Panc1 (cell line): ENCODE results near the gene SLC8B1. TPM values are rescaled to one million over a fixed set of nuclear protein-coding genes. Genes with fewer than 3 reads are reported as not detected.

Experiments
- ATAC-seq: fragments of 200-7000 bp; cut with Tn5 transposase; 2 replicates; pipeline ENCODE4 v1.9.1; 2020; ENCODE audit warnings: mild to moderate bottlenecking, moderate library complexity
- BruUV-seq: library from RNA; stranded (reverse); fragments of 400-500 nt; replicated peaks from 2 replicates; lab custom pipeline; 2021; lab: Mats Ljungman, UMichigan
- CTCF ChIA-PET: fragments of 300-600 bp; sonication (Branson Sonifier 250); formaldehyde crosslinking; loops from one replicate; lab custom pipeline; 2022; ENCODE audit warnings: antibody characterized with exemption; lab: Charles Lee
- POLR2A ChIA-PET: fragments of 300-600 bp; sonication (Branson Sonifier 250); formaldehyde crosslinking; loops from one replicate; lab custom pipeline; 2022; ENCODE audit warnings: antibody characterized with exemption; lab: Charles Lee
- DNase-seq: peaks from one replicate; pipeline ENCODE4 v3.0.0-alpha.2; 2010; ENCODE audit warnings: low read depth, low spot score
- H3K27ac ChIP-seq: 2 replicates; pipeline ENCODE4 v1.5.1; 2011; ENCODE audit warnings: mild to moderate bottlenecking, low read length, inconsistent platforms
- H3K27me3 ChIP-seq: fragments of 200-500 bp; sonication (Bioruptor generic); 2 replicates; pipeline ENCODE4 v1.6.0; 2014; ENCODE audit warnings: low read length, inconsistent platforms; ENCODE audit not compliant: control insufficient read depth, insufficient read depth
- H3K36me3 ChIP-seq: fragments of 200-500 bp; sonication (Bioruptor generic); 2 replicates; pipeline ENCODE4 v1.5.1; 2014; ENCODE audit warnings: inconsistent platforms, mild to moderate bottlenecking, low read length, moderate library complexity; ENCODE audit not compliant: control insufficient read depth, insufficient read depth
- H3K4me1 ChIP-seq: 2 replicates; pipeline ENCODE4 v1.5.1; 2011; ENCODE audit warnings: inconsistent platforms, mild to moderate bottlenecking, low read length, moderate library complexity; ENCODE audit not compliant: control insufficient read depth, insufficient read depth
- H3K4me3 ChIP-seq, 2 experiments: 2 replicates each; pipeline ENCODE4 v1.5.1; 2011 to 2012; ENCODE audit warnings: low read depth in 2 of 2, low read length in 2 of 2, mild to moderate bottlenecking in 2 of 2, inconsistent platforms in 1 of 2, moderate library complexity in 1 of 2
- H3K9me3 ChIP-seq: fragments of 200-500 bp; sonication (Bioruptor generic); 2 replicates; pipeline ENCODE4 v1.5.1; 2014; ENCODE audit warnings: low read depth, mild to moderate bottlenecking, inconsistent platforms, low read length, moderate library complexity; ENCODE audit not compliant: control insufficient read depth, insufficient read depth
- POLR2AphosphoS5 ChIP-seq: IDR thresholded peaks from 2 replicates; pipeline ENCODE4 v1.6.1; 2012; ENCODE audit warnings: mild to moderate bottlenecking, low read depth, low read length, moderate library complexity
- SIN3A ChIP-seq: IDR thresholded peaks from 2 replicates; pipeline ENCODE4 v1.6.1; 2012; ENCODE audit warnings: low read depth, mild to moderate bottlenecking, low read length, moderate library complexity, borderline replicate concordance; ENCODE audit not compliant: insufficient read depth
- TCF7L2 ChIP-seq: IDR thresholded peaks from 2 replicates; pipeline ENCODE4 v1.6.1; 2011; ENCODE audit warnings: mild to moderate bottlenecking, low read depth, low read length, inconsistent platforms
- in situ Hi-C: cut with HindIII; loops from 2 replicates; pipeline ENCODE4 v1.10.0; 2016; ENCODE audit warnings: low sequenced_read_pairs, low pct_unique_long_range_greater_than_20kb
- intact Hi-C: fragments of 100-400 bp; cut with micrococcal nuclease; formaldehyde crosslinking; loops from one replicate; pipeline ENCODE4 v1.10.0; 2022; ENCODE audit not compliant: unreplicated experiment
- total RNA-seq: library from RNA; stranded (reverse); gene quantifications from one replicate; pipeline ENCODE4 v1.2.1, GENCODE V29; 2021; ENCODE audit not compliant: unreplicated experiment
- TF ChIP-seq, protein P1 (sequence below), 2 experiments: IDR thresholded peaks; 2 replicates each; pipeline ENCODE4 v1.6.1; 2011 to 2012; ENCODE audit warnings: low read depth in 2 of 2, control low read depth in 1 of 2, low read length in 1 of 2, mild to moderate bottlenecking in 1 of 2, moderate library complexity in 1 of 2; ENCODE audit not compliant: insufficient read depth in 1 of 2
- TF ChIP-seq, protein P2 (sequence below): fragments of 450-650 bp; IDR thresholded peaks from 2 replicates; pipeline ENCODE4 v1.5.1; 2017; ENCODE audit warnings: mild to moderate bottlenecking

Gene SLC8B1
- total RNA-seq, 1 experiment from 2014 or later: 26.7 TPM

DNA sequence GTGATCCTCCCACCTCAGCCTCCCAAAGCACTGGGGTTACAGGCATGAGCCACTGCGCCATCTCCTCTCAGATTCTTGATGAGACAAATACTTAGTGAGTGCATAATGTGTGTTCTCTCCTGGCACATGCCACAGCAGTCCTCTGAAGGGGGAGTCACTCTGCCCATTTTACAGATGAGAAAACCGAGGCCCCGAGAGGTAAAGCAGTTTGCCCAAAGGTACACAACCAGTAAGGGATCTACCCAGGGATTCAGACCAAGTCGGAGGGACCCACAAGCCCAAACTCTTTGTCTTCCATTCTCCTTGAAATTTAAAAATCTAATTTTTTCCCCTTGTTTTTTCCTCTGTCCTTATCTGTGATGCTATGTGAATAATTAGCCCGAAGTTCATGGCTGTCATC lies 29.8 kb upstream of the SLC8B1 start:
- in situ Hi-C loops: no loop called here
- TF ChIP-seq SIN3A (no peak), POLR2AphosphoS5 (no peak), TCF7L2 (no peak)
- TF ChIP-seq, protein P1, sequence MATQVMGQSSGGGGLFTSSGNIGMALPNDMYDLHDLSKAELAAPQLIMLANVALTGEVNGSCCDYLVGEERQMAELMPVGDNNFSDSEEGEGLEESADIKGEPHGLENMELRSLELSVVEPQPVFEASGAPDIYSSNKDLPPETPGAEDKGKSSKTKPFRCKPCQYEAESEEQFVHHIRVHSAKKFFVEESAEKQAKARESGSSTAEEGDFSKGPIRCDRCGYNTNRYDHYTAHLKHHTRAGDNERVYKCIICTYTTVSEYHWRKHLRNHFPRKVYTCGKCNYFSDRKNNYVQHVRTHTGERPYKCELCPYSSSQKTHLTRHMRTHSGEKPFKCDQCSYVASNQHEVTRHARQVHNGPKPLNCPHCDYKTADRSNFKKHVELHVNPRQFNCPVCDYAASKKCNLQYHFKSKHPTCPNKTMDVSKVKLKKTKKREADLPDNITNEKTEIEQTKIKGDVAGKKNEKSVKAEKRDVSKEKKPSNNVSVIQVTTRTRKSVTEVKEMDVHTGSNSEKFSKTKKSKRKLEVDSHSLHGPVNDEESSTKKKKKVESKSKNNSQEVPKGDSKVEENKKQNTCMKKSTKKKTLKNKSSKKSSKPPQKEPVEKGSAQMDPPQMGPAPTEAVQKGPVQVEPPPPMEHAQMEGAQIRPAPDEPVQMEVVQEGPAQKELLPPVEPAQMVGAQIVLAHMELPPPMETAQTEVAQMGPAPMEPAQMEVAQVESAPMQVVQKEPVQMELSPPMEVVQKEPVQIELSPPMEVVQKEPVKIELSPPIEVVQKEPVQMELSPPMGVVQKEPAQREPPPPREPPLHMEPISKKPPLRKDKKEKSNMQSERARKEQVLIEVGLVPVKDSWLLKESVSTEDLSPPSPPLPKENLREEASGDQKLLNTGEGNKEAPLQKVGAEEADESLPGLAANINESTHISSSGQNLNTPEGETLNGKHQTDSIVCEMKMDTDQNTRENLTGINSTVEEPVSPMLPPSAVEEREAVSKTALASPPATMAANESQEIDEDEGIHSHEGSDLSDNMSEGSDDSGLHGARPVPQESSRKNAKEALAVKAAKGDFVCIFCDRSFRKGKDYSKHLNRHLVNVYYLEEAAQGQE (IDR thresholded peaks at IDR 0.05; ENCODE audit: insufficient read depth in 1 of 2, low read depth in 2 of 2, low read length in 1 of 2): no peak
- TF ChIP-seq, protein P2, sequence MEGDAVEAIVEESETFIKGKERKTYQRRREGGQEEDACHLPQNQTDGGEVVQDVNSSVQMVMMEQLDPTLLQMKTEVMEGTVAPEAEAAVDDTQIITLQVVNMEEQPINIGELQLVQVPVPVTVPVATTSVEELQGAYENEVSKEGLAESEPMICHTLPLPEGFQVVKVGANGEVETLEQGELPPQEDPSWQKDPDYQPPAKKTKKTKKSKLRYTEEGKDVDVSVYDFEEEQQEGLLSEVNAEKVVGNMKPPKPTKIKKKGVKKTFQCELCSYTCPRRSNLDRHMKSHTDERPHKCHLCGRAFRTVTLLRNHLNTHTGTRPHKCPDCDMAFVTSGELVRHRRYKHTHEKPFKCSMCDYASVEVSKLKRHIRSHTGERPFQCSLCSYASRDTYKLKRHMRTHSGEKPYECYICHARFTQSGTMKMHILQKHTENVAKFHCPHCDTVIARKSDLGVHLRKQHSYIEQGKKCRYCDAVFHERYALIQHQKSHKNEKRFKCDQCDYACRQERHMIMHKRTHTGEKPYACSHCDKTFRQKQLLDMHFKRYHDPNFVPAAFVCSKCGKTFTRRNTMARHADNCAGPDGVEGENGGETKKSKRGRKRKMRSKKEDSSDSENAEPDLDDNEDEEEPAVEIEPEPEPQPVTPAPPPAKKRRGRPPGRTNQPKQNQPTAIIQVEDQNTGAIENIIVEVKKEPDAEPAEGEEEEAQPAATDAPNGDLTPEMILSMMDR: no peak

DNA sequence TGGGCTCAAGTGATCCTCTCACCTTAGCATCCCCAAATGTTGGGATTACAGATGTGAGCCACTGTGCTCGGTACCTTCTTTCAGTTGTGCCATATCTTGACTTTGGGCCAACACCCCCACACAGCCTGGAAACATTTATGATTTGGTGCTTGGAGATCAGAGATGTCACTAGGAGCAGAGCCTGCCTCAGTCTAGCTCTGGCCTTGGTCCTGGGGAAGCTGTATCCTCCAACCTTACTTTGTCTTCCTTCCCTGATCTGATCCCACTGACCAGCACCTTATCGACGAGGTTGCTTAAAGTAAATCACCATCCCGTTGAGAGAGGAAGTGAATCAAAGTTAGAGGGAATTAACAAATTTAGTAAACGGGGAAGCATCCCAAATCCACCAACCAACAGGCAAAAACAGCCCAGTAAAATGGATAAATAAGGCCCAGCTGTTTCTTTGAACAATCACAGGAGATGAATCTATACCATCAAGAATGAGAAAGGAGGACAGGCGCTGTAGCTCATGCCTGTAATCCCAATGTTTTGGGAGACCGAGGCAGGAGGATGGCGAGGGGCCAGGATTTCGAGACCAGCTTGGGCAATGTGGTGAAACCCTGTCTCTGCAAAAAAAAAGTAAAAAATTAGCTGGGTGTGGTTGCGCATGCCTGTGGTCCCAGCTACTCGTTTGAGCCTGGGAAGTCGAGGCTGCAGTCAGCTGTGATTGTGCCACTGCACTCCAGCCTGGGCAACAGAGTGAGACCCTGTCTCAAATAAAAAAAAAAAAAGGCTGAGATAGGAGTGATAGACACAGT lies 26.9 kb upstream of the SLC8B1 start:
- no peak overlapping the region for H3K4me3 ChIP-seq
- intact Hi-C loops: no loop called here
- 0 out of 2 replicates have a peak, but pooled peaks cover 4% of the 10 kb centered on the region for H3K4me1 ChIP-seq
- ChIA-PET CTCF (no interaction called here), POLR2A (no interaction called here)
- ATAC-seq (no peak), DNase-seq (no peak)
- no peaks in the 10 kb centered on the region for H3K9me3 ChIP-seq
- H3K36me3 ChIP-seq: no peaks in the 10 kb centered on the region; the same call in 1 of the 2 replicates
- in situ Hi-C loops: no loop called here
- no peak overlapping the region for H3K27ac ChIP-seq
- BruUV-seq: no TSS peak
- TF ChIP-seq, protein P2: no peak
- TF ChIP-seq, protein P1 (IDR thresholded peaks at IDR 0.05; ENCODE audit: insufficient read depth in 1 of 2, low read depth in 2 of 2, low read length in 1 of 2): peak in 1 of 2 experiments; percentile 41; a peak in 1 of 4 replicates
- TF ChIP-seq SIN3A (no peak), TCF7L2 (no peak), POLR2AphosphoS5 (no peak)
- no peaks in the 10 kb centered on the region for H3K27me3 ChIP-seq

More for the DNA sequence above, 29.8 kb upstream of the SLC8B1 start:
- H3K9me3 ChIP-seq: no peaks in the 10 kb centered on the region
- no peak overlapping the region for H3K27ac ChIP-seq
- no TSS peak for BruUV-seq
- H3K27me3 ChIP-seq: no peaks in the 10 kb centered on the region
- DNase-seq (no peak), ATAC-seq (no peak)
- CTCF ChIA-PET: no interaction called here
- H3K4me1 ChIP-seq: no peaks in the 10 kb centered on the region
- POLR2A ChIA-PET: no interaction called here
- H3K36me3 ChIP-seq: no peaks in the 10 kb centered on the region
- intact Hi-C loops: no loop called here
- H3K4me3 ChIP-seq: no peak overlapping the region
